Hepatocyte (in vitro differentiated cells): Measurements from ENCODE around the gene PRR14L.

Experiments used
- CTCF ChIP-seq: fragments of 200-600 bp; sonication (generic); IDR thresholded peaks from 2 replicates; pipeline ENCODE4 v1.5.1; 2016; ENCODE audit warnings: antibody characterized with exemption, mild to moderate bottlenecking; ENCODE audit not compliant: poor library complexity
- EZH2 ChIP-seq: fragments of 200-600 bp; sonication (generic); IDR thresholded peaks from 2 replicates; pipeline ENCODE4 v1.6.1; 2016; ENCODE audit warnings: antibody characterized with exemption, mild to moderate bottlenecking, borderline replicate concordance

DNA sequence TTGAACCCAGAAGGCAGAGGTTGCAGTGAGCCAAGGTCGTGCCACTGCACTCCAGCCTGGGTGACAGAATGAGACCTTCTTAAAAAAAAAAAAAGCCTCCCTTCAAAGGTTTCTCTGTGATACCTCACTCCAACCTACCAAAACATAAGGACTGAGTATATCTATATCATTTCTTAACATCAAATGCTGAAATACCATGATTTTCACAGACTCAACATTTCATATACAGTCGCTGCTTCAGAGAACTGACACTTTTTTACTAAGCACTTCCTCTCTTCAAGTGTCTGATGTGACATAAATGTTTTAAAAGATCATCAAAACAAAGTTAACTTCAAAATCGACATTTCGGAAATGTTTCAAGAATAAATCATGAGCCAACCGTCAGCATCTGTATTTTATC is 12.0 kb downstream of the PRR14L start:
- TF ChIP-seq CTCF (no peak), EZH2 (no peak)
